GF-D8 (cell line): ENCODE data around the gene TAAR9.

Experiments used
- DNase-seq: peaks from one replicate; lab custom pipeline; 2025; lab: John Stamatoyannopoulos, UW

Gene TAAR9

DNA sequence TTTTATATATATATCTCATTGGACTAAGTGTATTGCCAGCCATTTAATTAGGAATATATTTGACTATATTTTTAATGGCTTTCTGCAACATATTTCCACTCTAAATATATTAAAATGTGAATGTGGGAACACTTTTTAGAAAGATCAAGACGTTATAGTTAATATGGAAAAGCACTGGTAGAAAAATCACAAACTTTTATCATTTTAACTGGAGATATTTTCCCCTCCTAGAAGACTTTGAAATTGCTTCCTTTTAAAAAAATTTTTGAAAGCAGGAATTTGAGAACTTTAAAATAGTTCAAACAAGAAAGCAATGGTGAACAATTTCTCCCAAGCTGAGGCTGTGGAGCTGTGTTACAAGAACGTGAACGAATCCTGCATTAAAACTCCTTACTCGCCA, at the start of gene TAAR9:
Gene TAAR9, plus strand, starts transcription at position 301 of the 400 bp plus-strand sequence. Its CDS starts 13 bp downstream, at position 314.
- no peak for DNase-seq

- no peak for DNase-seq
Measured at GRCh38 chr6:132489376-132489775, 48.7 kb upstream of the TAAR9 start.

GRCh38 chr6:132490024-132490423, 48.1 kb upstream of the TAAR9 start:
- DNase-seq = no peak

DNA sequence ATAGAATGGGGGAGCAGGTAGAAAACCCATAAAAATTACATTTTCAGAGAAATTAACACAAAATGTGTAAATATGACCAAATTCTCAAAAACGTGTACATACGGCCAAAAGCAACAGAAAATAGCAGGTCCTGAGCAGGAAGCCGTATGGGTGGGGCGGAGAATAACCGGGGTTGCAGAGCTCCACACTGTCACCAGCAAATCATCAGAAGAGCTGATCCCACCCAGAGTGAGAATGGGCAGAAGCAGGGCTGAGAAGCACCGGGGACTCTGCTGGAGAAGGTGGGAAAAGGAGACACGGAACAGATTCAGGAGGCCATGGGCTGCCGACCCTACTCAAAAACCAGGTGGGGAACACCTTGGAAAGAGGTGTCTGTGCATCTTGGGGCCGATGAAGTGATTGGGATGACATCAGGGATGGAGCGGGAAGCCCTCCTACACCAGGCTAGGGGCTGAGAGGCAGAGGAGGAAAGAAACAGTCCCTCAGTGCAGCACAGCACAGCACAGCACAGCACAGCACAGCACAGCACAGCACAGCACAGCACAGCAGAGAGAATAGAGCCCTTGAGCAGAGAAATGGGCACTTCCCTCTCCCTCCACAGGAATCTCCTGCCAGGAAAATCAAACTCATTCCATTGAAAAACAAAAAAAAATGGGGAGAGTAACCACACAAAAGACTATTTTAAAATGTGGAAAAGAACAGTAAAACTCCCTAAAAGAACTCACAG, 47.4 kb upstream of the TAAR9 start:
- DNase-seq = no peak

DNA sequence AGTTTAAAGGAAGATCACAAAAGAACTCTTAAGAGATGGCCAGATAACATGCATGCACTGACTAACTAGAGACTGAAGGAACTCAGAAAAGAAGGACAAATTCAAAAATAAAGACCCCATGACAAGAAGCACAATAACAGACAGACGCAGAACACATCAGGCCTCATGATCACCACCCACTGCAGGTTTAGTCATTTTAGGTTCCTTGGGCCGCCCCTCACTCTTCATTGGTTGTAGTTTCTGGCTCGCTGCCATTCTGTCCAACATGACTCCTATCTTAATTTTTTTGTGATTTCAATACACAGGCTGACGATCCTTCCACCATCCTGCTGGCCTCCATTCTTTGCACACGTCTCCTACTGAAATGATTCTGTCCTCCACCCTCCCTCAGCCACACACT, 46.8 kb upstream of the TAAR9 start:
- DNase-seq = no peak

DNA sequence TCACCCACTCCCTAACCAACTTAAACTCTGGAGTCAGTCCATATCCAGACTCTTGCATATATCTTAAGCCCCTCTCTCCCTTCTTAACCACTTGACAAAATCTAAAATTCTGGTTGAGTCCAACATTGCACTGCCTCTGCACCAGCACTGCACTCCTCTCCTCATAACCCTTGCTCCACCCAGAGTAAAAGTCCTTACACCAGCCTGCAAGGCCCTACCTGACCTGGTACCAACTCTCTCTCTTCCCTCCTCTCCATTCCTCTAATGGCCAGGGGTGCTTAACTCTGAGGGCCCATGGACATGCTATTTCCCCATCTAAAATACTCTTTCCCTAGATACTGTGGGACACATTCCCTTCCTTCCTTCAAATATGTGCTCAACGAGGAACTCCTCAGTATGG, 46.2 kb upstream of the TAAR9 start:
- DNase-seq = no peak

DNA sequence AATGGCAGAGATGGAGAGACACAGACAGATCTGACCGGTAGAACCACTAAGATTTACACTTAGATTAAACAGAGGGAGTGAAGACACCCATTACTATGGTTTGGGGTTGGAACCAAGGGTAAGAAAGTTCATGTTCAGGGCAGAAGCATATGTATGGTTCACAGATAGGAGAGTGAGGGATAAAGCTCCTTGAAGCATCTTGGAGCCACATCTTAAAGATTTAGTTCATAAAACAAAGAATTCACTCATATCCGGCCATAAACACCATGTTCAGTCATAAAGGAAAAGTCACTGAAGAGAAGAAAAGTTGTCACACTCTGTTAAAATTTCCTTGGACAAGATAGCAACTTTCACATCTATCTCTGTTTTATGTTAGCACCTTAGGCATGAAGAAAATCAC, 43.1 kb upstream of the TAAR9 start:
- no peak for DNase-seq

DNA sequence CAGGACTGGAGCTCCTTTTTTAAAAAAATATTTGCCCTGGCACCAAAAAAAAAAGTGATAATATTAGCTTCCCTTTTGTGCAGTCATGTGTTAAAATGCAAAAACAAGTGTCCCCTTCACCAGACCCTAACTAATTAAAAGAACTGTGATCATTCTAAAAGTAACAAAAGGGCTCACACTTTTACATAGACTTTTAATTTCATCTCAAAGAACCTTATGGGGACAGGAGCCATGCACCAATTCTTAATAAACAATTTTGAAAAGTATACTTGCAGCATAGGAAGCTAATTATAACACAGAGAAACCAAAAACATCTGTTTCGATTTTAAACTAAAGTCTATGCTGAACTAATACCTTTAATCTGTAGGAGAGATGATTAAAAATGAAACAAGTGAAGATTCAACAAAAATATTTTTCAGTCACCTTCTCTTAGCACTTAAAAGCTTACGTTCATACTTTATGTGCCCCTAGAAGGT, 42.4 kb upstream of the TAAR9 start:
- DNase-seq = no peak

DNA sequence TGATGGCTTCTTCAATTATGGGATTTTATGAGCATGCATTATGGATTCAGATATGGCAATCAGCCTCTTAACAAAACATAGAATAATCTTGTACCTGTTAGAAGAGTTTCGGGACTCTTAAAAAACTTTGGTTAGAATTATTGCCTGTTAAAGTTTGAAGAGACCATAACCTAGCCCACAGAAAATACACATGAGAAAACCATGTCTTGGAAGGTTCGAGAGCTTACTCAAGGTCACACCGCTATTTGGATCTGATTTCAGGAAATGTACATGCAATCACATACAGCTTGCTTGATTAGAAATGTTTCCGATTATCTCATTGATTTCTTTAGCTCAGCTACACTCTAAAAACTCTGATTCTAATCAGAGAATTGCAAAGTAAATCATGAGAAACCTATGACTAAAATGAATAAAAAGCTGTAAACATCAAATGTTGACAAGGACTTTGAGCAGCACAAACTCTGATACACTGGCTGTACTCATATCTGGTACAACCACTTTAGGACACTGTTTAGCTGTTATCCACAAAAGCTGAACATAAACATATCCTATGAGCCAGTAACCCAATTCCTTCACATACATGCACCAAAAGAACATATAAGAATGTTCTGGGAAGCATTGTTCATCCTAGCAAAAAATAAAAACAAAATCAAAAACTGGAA, 41.4 kb upstream of the TAAR9 start:
- no peak for DNase-seq

DNA sequence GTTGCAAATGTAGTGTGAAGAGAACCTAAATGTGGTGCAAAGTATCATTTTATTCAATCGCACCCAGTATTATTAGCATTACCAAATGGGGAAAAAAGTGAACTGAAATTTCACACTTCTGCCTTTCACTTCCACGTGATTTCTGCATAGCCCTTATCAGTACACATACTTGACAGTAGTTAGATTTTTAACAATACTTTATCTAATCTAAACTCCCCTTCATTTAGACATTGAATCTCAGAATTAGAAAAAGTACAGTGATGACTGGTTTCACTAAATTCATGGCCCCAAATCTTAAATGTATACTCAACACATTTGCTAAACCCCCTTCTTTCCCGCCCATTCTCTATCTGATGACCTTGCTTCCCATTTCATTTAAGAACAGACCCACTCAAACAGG, 39.4 kb upstream of the TAAR9 start:
- DNase-seq = no peak

DNA sequence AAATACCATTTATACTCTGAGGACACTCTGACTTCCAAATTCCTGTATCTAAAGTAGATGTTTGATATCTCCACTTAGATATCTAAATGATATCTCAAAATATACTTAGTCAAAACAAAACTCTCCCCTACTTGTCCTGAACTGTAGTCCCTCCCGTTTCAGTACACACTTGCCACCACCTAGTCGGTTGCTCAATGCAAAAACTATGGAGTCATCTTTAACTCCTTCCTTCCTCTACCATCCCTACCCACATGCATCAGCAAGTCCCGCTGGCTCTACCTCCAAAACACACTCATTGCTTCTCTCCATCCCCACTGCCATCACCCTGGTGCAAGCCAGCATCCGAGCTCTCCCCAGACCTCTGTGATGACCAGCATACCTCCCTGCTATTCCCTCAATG, 38.3 kb upstream of the TAAR9 start:
- peak; percentile 38 for DNase-seq

DNA sequence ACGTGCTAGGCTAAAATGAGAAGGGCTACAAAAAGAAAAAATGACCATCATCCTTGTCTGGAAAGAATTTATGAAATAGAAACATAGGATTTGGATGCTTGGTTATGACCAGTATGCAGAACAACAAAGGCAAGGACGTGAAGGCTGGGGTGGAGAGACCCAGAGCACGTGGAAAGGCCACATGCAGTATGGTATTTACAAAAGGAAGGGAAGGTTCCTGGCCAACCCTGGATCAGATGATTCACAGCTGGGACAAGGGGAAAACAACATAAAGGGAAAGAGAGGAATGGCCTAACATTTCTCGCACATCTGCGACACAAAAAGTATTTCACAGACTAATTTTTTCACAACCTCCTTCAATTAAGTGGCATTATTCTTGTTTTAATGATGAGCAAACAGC, 33.3 kb upstream of the TAAR9 start:
- DNase-seq = no peak

DNA sequence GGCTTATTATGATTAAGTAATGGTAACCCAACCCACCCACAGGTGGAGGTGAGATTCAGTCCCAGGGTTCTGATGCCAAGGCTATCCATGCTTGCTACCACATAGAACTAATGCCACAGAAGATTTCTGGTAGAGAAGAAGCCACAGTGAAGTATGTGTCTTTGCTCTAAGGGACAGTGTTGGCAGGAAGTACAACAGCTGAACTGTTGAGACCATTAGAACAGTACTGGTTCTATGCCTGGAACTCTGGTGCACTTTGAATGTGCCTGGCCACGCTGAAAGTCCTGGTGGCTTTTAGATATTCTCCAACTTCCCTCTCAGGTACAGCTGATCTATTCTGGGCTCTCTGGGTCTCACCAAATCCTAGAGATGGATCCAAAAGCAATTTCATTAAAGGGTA, 32.9 kb upstream of the TAAR9 start:
- no peak for DNase-seq

DNA sequence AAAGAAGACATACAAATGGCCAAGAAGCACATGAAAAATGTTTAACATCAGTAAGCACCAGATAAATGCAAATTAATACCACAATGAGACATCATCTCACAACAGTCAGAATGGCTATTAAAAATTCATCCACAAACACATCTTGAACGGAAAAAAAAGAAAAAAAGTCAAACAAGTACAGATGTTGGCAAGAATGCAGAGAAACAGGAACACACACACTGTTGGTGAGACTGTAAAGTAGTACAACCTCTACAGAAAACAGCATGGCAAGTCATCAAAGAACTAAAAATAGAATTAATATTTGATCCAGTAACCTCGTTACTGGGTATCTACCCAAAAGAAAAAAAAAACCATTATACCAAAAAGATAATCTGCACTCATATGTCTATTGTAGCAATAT, 31.6 kb upstream of the TAAR9 start:
- no peak for DNase-seq

DNA sequence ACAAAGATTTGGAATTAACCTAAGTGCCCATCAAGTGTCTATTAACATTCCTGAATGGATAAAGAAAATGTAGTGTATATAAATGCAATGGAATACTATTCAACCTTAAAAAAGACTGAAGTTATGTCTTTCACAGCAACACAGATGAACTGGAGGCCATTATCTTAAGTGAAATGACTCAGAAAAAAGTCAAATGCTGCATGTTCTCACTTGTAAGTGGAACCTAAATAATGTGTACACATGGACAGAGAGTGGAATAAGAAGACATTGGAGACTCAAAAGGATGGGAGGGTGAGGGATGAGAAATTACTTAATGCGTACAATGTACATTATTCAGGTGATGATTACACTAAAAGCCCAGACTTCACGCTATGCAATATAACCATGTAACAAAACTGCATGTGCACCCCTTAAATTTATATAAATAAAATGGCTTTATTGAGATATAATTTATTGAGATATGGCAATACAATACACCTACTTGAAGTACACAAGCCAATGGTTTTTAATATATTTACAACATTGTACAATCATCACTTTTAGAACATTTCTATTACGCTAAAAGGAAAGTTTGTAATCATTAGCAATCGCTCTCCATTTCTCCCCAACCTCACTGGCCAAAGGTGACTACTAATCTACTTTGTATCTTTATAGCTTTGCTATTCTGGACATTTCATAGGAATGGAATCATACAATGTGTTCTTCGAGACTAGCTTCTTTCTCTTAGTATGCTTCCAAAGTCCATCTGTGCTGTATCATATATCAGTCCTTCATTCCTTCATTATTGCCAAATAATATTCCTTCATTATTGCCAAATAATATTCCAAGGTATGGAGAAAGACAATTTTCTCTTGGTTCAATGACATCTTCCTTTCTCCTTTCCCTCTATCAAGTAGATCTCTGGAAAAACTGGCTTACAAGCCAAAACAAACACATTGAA, 30.9 kb upstream of the TAAR9 start:
- DNase-seq = no peak

GRCh38 chr6:132511210-132511830, 26.8 kb upstream of the TAAR9 start:
- DNase-seq = peak; percentile 30

- no peak for DNase-seq
Measured at GRCh38 chr6:132511831-132512220, 26.3 kb upstream of the TAAR9 start.

DNA sequence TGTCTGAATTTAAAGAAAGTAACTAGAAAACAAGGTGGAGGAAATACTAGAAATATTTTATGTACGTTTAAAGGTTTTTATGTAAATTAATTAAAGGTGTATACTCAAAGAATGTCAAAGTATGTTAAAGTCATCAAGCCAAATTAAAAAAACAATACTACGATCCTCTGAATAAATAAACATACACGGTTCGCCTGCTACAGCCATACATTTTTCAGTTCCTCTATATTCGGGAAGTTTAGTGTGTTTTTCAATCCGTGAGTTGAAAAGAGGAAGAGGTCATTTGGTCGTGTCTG, 25.8 kb upstream of the TAAR9 start:
- DNase-seq = no peak

- DNase-seq = peak; percentile 82
Measured at GRCh38 chr6:132512638-132513632, 25.1 kb upstream of the TAAR9 start, which contains the start of gene STX7. Gene STX7, minus strand, starts transcription at chr6:132513116. Its CDS starts 9,586 bp downstream, at chr6:132503530.

DNA sequence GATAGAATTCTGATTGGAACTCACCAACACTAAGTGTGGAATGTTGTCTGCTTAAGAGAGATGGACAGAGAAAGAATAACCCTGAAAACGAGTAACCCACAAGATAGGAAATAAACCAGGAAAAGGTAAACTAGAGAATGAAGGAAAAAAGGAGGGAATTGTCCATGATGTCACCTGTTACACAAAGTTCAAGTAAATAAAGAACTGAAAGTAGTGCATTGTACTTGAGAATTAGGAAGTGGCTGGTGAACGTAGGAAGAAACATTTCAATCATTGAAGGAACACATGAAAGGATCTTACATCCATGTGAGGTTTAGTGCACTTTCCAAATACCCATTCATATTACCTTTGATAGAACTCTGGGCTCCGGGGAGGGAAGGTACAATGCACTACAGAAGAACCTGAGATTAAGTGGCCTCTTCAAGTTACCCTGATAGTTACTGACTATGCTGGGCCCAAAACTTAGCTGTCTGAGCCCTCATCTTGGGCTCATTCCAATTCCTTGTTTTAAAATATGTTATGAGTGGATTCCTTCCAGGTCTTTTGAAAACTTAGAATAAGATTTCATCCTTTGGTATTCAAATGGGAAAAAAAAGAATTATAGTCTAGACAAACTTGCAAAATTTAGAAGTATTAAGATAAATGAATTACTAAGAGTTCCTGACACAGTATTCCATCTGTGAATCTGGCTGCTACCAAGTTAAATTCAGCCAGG, 24.1 kb upstream of the TAAR9 start:
- DNase-seq = no peak
